Stimulated activated CD8-positive, alpha-beta memory T cell treated with anti-CD3 and anti-CD28 coated beads, Interleukin-15, amount 100 ng/mL, for 4 hours (primary cell): Measurements from ENCODE around the gene PCDHGA6.

ENCODE experiments used
- DNase-seq, 2 donors: peaks; one replicate each; pipeline ENCODE4 v3.0.0-alpha.2; 2020; ENCODE audit warnings: low read depth in 2 of 2

The PCDHGA6 gene

DNA sequence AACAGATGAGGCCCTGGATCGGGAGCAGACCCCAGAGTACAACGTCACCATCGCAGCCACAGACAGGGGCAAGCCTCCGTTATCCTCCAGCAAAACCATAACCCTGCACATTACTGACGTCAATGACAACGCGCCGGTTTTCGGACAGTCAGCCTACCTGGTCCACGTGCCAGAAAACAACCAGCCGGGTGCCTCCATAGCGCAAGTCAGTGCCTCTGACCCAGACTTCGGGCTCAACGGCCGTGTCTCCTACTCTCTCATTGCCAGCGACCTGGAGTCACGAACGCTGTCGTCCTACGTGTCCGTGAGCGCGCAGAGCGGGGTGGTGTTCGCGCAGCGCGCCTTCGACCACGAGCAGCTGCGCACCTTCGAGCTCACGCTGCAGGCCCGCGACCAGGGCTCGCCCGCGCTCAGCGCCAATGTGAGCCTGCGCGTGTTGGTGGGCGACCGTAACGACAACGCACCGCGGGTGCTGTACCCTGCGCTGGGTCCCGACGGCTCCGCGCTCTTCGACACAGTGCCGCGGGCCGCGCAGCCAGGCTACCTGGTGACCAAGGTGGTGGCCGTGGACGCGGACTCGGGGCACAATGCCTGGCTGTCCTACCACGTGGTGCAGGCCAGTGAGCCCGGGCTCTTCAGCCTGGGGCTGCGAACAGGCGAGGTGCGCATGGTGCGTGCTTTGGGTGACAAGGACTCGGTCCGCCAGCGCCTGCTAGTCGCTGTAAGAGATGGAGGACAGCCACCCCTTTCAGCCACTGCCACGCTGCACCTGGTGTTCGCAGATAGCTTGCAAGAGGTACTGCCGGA is 45.6 kb downstream of the PCDHGA6 start:
- no peak for DNase-seq

GRCh38 chr5:141420855-141421488 is 47.3 kb downstream of the PCDHGA6 start, which contains the start of gene PCDHGA11:
TSS of gene PCDHGA11 (plus strand) at chr5:141421051. CDS start at chr5:141421228, 177 bp downstream.
- no peak for DNase-seq

DNA sequence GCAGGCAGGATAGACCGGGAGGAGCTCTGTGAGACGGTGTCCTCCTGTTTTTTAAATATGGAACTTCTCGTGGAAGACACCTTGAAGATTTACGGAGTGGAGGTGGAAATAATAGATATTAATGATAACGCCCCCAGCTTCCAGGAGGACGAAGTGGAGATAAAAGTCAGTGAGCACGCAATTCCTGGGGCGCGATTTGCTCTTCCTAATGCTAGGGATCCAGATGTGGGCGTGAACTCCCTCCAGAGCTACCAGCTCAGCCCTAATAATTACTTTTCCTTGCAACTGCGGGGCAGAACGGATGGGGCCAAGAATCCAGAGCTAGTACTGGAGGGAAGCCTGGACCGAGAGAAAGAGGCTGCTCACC is 47.8 kb downstream of the PCDHGA6 start:
- no peak for DNase-seq

- no peak for DNase-seq
These were observed 49.1 kb downstream of the PCDHGA6 start for GRCh38 chr5:141422742-141423291.

GRCh38 chr5:141427783-141428426 is 54.2 kb downstream of the PCDHGA6 start:
- no peak for DNase-seq
